ENCODE data around the gene ATF4.

The ATF4 gene

GRCh38 chr22:39530116-39530515 is 9.8 kb downstream of the ATF4 start:
- DNase-seq: no peak

- no peak for DNase-seq
Observed at GRCh38 chr22:39530692-39531331, 10.4 kb downstream of the ATF4 start.

GRCh38 chr22:39532215-39533073 is 12.1 kb downstream of the ATF4 start, which contains the start of gene RPS19BP1:
TSS of gene RPS19BP1 (minus strand) at chr22:39532748. CDS start at chr22:39532738, 10 bp downstream.
- peak; percentile 100 for DNase-seq

- no peak for DNase-seq
Observed at GRCh38 chr22:39534092-39534506, 13.7 kb downstream of the ATF4 start.

- peak; percentile 76 for DNase-seq
Observed at GRCh38 chr22:39534591-39535356, 14.4 kb downstream of the ATF4 start.

GRCh38 chr22:39535357-39535725 is 15.0 kb downstream of the ATF4 start:
- no peak for DNase-seq

- DNase-seq: no peak
Observed at GRCh38 chr22:39535831-39536449, 15.6 kb downstream of the ATF4 start.

- no peak for DNase-seq
Observed at GRCh38 chr22:39536711-39537110, 16.3 kb downstream of the ATF4 start.

GRCh38 chr22:39537975-39538374 is 17.6 kb downstream of the ATF4 start:
- DNase-seq: no peak

GRCh38 chr22:39543095-39543494 is 22.7 kb downstream of the ATF4 start:
- no peak for DNase-seq

- peak; percentile 53 for DNase-seq
Observed at GRCh38 chr22:39545386-39546365, 25.3 kb downstream of the ATF4 start.

- DNase-seq: no peak
Observed at GRCh38 chr22:39546889-39547586, 26.7 kb downstream of the ATF4 start.

- no peak for DNase-seq
Observed at GRCh38 chr22:39547587-39547947, 27.2 kb downstream of the ATF4 start.

GRCh38 chr22:39553429-39553828 is 33.1 kb downstream of the ATF4 start:
- no peak for DNase-seq

GRCh38 chr22:39554151-39554550 is 33.8 kb downstream of the ATF4 start:
- DNase-seq: no peak

GRCh38 chr22:39556970-39557841 is 36.8 kb downstream of the ATF4 start:
- peak; percentile 32 for DNase-seq

GRCh38 chr22:39558254-39558727 is 37.9 kb downstream of the ATF4 start:
- DNase-seq: no peak

GRCh38 chr22:39558950-39559349 is 38.6 kb downstream of the ATF4 start:
- no peak for DNase-seq

GRCh38 chr22:39559456-39560105 is 39.2 kb downstream of the ATF4 start:
- no peak for DNase-seq
